GM23338 (cell line): ENCODE data around the gene TRMT5. TPM values are rescaled to one million over a fixed set of nuclear protein-coding genes. Genes with fewer than 3 reads are reported as not detected.

Experiments
- ATAC-seq: fragments of 200-7000 bp; cut with Tn5 transposase; 3 replicates; pipeline ENCODE4 v1.9.1; 2020
- DNase-seq: peaks from one replicate; pipeline ENCODE4 v3.0.0-alpha.2; 2015; ENCODE audit warnings: low spot score
- H2AFZ ChIP-seq: fragments of 200-600 bp; sonication (generic); 2 replicates; pipeline ENCODE4 v1.8.0; 2016; ENCODE audit warnings: antibody characterized with exemption, mild to moderate bottlenecking, moderate library complexity
- H3F3A ChIP-seq: fragments of 200-600 bp; sonication (generic); replicated peaks from 2 replicates; pipeline ENCODE4 v1.8.0; 2017; ENCODE audit warnings: antibody characterized with exemption, mixed run types, low read depth
- H3K27ac ChIP-seq: fragments of 200-600 bp; sonication (generic); 2 replicates; pipeline ENCODE4 v1.6.1; 2016; ENCODE audit warnings: low read depth
- H3K27me3 ChIP-seq: fragments of 200-600 bp; sonication (generic); 2 replicates; pipeline ENCODE4 v1.8.0; 2016; ENCODE audit warnings: mild to moderate bottlenecking, mixed run types, moderate library complexity; ENCODE audit not compliant: insufficient read depth
- H3K36me3 ChIP-seq: fragments of 200-600 bp; sonication (generic); 2 replicates; pipeline ENCODE4 v1.8.0; 2016; ENCODE audit warnings: mild to moderate bottlenecking; ENCODE audit not compliant: insufficient read depth
- H3K4me1 ChIP-seq: fragments of 200-600 bp; sonication (generic); 2 replicates; pipeline ENCODE4 v1.8.0; 2016; ENCODE audit warnings: mild to moderate bottlenecking, moderate library complexity; ENCODE audit not compliant: insufficient read depth
- H3K4me2 ChIP-seq: fragments of 200-600 bp; sonication (generic); 2 replicates; pipeline ENCODE4 v1.7.1; 2017; ENCODE audit warnings: mixed run types
- H3K4me3 ChIP-seq: fragments of 200-600 bp; sonication (generic); 2 replicates; pipeline ENCODE4 v1.6.1; 2016; ENCODE audit warnings: mixed run types
- H3K79me2 ChIP-seq: fragments of 200-600 bp; sonication (generic); replicated peaks from 2 replicates; pipeline ENCODE4 v1.8.0; 2017; ENCODE audit warnings: mild to moderate bottlenecking; ENCODE audit not compliant: insufficient read depth
- H3K9me2 ChIP-seq: fragments of 200-600 bp; sonication (generic); 2 replicates; pipeline ENCODE4 v1.8.0; 2017; ENCODE audit not compliant: insufficient read depth
- H4K20me1 ChIP-seq: fragments of 200-600 bp; sonication (generic); replicated peaks from 2 replicates; pipeline ENCODE4 v1.8.0; 2017; ENCODE audit warnings: mild to moderate bottlenecking; ENCODE audit not compliant: insufficient read depth
- H3K27ac Mint-ChIP-seq: 2 replicates; pipeline ENCODE4 v1.8.0; 2020; ENCODE audit warnings: inconsistent platforms, mild to moderate bottlenecking, moderate library complexity, mixed read lengths
- H3K27me3 Mint-ChIP-seq: 3 replicates; pipeline ENCODE4 v1.8.0; 2022; ENCODE audit warnings: low read depth, mild to moderate bottlenecking, moderate library complexity, mixed read lengths, inconsistent platforms; ENCODE audit not compliant: insufficient read depth, poor library complexity
- H3K36me3 Mint-ChIP-seq: 3 replicates; pipeline ENCODE4 v1.8.0; 2021; ENCODE audit warnings: low read depth, mild to moderate bottlenecking, inconsistent platforms, moderate library complexity, mixed read lengths
- H3K4me1 Mint-ChIP-seq: 3 replicates; pipeline ENCODE4 v1.8.0; 2020; ENCODE audit warnings: mild to moderate bottlenecking, inconsistent platforms, mixed read lengths
- H3K4me3 Mint-ChIP-seq: 3 replicates; pipeline ENCODE4 v1.8.0; 2021; ENCODE audit warnings: moderate library complexity, mild to moderate bottlenecking, inconsistent platforms, mixed read lengths
- H3K9me3 Mint-ChIP-seq: 3 replicates; pipeline ENCODE4 v1.8.0; 2020; ENCODE audit warnings: moderate library complexity, mild to moderate bottlenecking, inconsistent platforms, mixed read lengths
- CREB1 ChIP-seq: fragments of 250-450 bp; sonication (Bioruptor Pico); IDR thresholded peaks from 2 replicates; pipeline ENCODE4 v1.5.0; 2020; ENCODE audit warnings: low read depth, mild to moderate bottlenecking, moderate library complexity
- ETS1 ChIP-seq: IDR thresholded peaks from 2 replicates; pipeline ENCODE4 v1.6.1; 2016; ENCODE audit warnings: antibody characterized with exemption
- EZH2 ChIP-seq: fragments of 200-600 bp; sonication (generic); IDR thresholded peaks from one replicate; pipeline ENCODE4 v1.8.0; 2017; ENCODE audit warnings: antibody characterized with exemption, mild to moderate bottlenecking, low read depth; ENCODE audit not compliant: unreplicated experiment
- NANOG ChIP-seq: IDR thresholded peaks from 2 replicates; pipeline ENCODE4 v1.6.1; 2016; ENCODE audit warnings: antibody characterized with exemption, borderline replicate concordance
- ZNF331 ChIP-seq: fragments of 250-450 bp; sonication (Bioruptor Pico); IDR thresholded peaks from 2 replicates; pipeline ENCODE4 v1.5.0; 2020; ENCODE audit warnings: low read depth, mild to moderate bottlenecking, moderate library complexity
- ZNF462 ChIP-seq: fragments of 250-450 bp; sonication (Bioruptor Pico); IDR thresholded peaks from 2 replicates; pipeline ENCODE4 v1.5.0; 2020; ENCODE audit warnings: mild to moderate bottlenecking, moderate library complexity
- polyA plus RNA-seq: library from polyadenylated mRNA; unstranded; fragments of >200 nt; fragmentation: Nextera tagmentation; extraction: Ambion mirVana; gene quantifications from 2 replicates; pipeline ENCODE4 v1.2.1, GENCODE V29; 2016
- total RNA-seq: library from RNA; depleted of rRNA; stranded (reverse); fragments of >200 nt; shearing (Covaris generic); gene quantifications from 2 replicates; pipeline ENCODE4 v1.2.3, GENCODE V29; 2014

The TRMT5 gene
- total and polyA plus RNA-seq, 2 experiments from 2014 or later = 9.8 to 18.4 TPM

- TF ChIP-seq ZNF462 (CRISPR knock-in tag) = no peak
- no peak for TF ChIP-seq EZH2
- no peak for TF ChIP-seq NANOG
- TF ChIP-seq ETS1 = no peak
- TF ChIP-seq ZNF331 = no peak
Measured at GRCh38 chr14:60951776-60952435, 29.0 kb downstream of the TRMT5 start (continued).

- no peaks in the 10 kb centered on the region for H3K27me3 ChIP-seq
- Mint-ChIP-seq H3K27ac (no peak overlapping the region), H3K9me3 (no peaks in the 10 kb centered on the region), H3K36me3 (no peaks in the 10 kb centered on the region), H3K27me3 (no peaks in the 10 kb centered on the region), H3K4me1 (peaks cover 21% of the 10 kb centered on the region; the same call in 2 of the 3 replicates), H3K4me3 (no peak overlapping the region)
- no peak overlapping the region for H3K4me2 ChIP-seq
- no peak overlapping the region for H2AFZ ChIP-seq
- H3K79me2 ChIP-seq = no peaks in the 10 kb centered on the region
- no peaks in the 10 kb centered on the region; the same call in 1 of the 2 replicates for H4K20me1 ChIP-seq
- H3K27ac ChIP-seq = no peak overlapping the region
- no peaks in the 10 kb centered on the region for H3K36me3 ChIP-seq
- H3K4me3 ChIP-seq = no peak overlapping the region
- DNase-seq = no peak
- ATAC-seq = no peak
- peaks cover 7% of the 10 kb centered on the region; the same call in 1 of the 2 replicates for H3K4me1 ChIP-seq
- TF ChIP-seq CREB1 (no peak), NANOG (no peak)
- H3K9me2 ChIP-seq = no peaks in the 10 kb centered on the region
- no peaks in the 10 kb centered on the region for H3F3A ChIP-seq
Measured at GRCh38 chr14:60946773-60947172, 34.1 kb downstream of the TRMT5 start.
